ENCODE measurements around the gene SETD6. TPM values are rescaled to one million over a fixed set of nuclear protein-coding genes. Genes with fewer than 3 reads are reported as not detected.
"Not testable (repeated sequence)": the region's sequence is repeated elsewhere in the genome, so short reads cannot be mapped to it uniquely, and the experiment has no call there.

SETD6 gene
- total and polyA plus RNA-seq, 2 donors, result 8.5 to 14.5 TPM

DNA sequence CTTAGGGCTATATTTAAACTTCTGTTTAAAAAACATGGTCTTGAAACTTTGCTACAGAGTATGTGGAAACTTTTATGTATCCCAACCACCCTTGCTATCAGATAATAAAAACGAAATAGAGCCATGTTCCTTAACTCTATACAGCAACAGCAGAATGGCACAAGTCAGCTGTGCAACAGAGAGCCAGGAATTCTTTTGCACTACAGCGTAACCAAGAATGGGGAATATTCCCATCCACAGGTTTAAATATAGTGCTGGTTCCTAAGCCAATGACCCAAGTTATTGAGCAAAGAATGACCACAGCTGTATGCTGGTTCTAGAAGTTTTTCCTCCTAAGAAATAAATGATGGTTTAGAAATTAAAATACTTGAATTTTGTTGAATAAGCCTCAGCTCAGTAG, 33.1 kb downstream of the SETD6 start:
- 93% methylated on average over 2 of the region's 2 CpGs for WGBS
- no peak overlapping the region for H3K27ac ChIP-seq (ENCODE audit: low read depth in 1 of 2, low read length in 1 of 2)
- H3K36me3 ChIP-seq (ENCODE audit: control insufficient read depth in 2 of 2, insufficient read depth in 2 of 2, low read length in 1 of 2), result peaks cover 39 to 95% of the 10 kb centered on the region in 2 donors
- H3K4me1 ChIP-seq (ENCODE audit: control insufficient read depth in 2 of 2, insufficient read depth in 2 of 2, low read length in 2 of 2), result no peaks in the 10 kb centered on the region
- DNase-seq (ENCODE audit: low read depth in 6 of 9, low spot score in 9 of 9), result no peak
- no peaks in the 10 kb centered on the region for H3K27me3 ChIP-seq (ENCODE audit: control insufficient read depth in 2 of 2, insufficient read depth in 1 of 2, low read length in 1 of 2)
- H3K4me3 ChIP-seq (ENCODE audit: low read length in 2 of 2), result no peak overlapping the region
- no peaks in the 10 kb centered on the region for H3K9me3 ChIP-seq (ENCODE audit: control insufficient read depth in 2 of 2, insufficient read depth in 1 of 2, low read length in 1 of 2)

DNA sequence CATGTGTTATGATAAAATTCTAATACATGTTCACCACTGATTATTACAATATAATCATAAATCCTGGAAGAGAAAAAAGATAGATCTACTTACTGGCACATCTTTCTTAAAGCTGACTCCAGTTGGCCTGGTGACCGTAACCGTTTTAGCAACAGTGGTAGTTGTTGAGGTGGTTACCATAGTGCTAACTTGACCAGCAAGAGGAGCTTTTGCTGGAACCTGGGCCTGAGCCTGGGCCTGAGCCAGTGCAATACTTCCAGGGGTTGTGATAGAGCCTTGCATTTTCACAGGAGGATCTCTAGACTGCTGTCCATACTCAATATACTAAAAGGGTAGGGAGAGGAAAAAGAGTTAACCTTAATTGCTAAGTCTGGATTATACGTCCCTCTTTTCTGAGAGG, 36.2 kb downstream of the SETD6 start:
- H3K9me3 ChIP-seq (ENCODE audit: control insufficient read depth in 2 of 2, insufficient read depth in 1 of 2, low read length in 1 of 2), result no peaks in the 10 kb centered on the region
- H3K36me3 ChIP-seq (ENCODE audit: control insufficient read depth in 2 of 2, insufficient read depth in 2 of 2, low read length in 1 of 2), result peaks cover 31 to 95% of the 10 kb centered on the region in 2 donors
- DNase-seq (ENCODE audit: low read depth in 6 of 9, low spot score in 9 of 9), result no peak
- H3K27me3 ChIP-seq (ENCODE audit: control insufficient read depth in 2 of 2, insufficient read depth in 1 of 2, low read length in 1 of 2), result no peaks in the 10 kb centered on the region
- WGBS, result 98% methylated on average over 3 of the region's 3 CpGs
- no peaks in the 10 kb centered on the region for H3K4me1 ChIP-seq (ENCODE audit: control insufficient read depth in 2 of 2, insufficient read depth in 2 of 2, low read length in 2 of 2)
- no peak overlapping the region for H3K4me3 ChIP-seq (ENCODE audit: low read length in 2 of 2)
- no peak overlapping the region for H3K27ac ChIP-seq (ENCODE audit: low read depth in 1 of 2, low read length in 1 of 2)

GRCh38 chr16:58556678-58557077, 41.4 kb downstream of the SETD6 start:
- 94% methylated on average over 2 of the region's 2 CpGs for WGBS
- no peak overlapping the region for H3K4me3 ChIP-seq (ENCODE audit: low read length in 2 of 2)

GRCh38 chr16:58563235-58563634, 47.9 kb downstream of the SETD6 start:
- H3K36me3 ChIP-seq (ENCODE audit: control insufficient read depth in 2 of 2, insufficient read depth in 2 of 2, low read length in 1 of 2), result peaks cover 37 to 65% of the 10 kb centered on the region in 2 donors
- no peak overlapping the region for H3K4me3 ChIP-seq (ENCODE audit: low read length in 2 of 2)
- no peaks in the 10 kb centered on the region for H3K27me3 ChIP-seq (ENCODE audit: control insufficient read depth in 2 of 2, insufficient read depth in 1 of 2, low read length in 1 of 2)
- no peak for DNase-seq (ENCODE audit: low read depth in 6 of 9, low spot score in 9 of 9)
- no peaks in the 10 kb centered on the region for H3K4me1 ChIP-seq (ENCODE audit: control insufficient read depth in 2 of 2, insufficient read depth in 2 of 2, low read length in 2 of 2)
- H3K9me3 ChIP-seq (ENCODE audit: control insufficient read depth in 2 of 2, insufficient read depth in 1 of 2, low read length in 1 of 2), result no peaks in the 10 kb centered on the region
- H3K27ac ChIP-seq (ENCODE audit: low read depth in 1 of 2, low read length in 1 of 2), result no peak overlapping the region

More at GRCh38 chr16:58556678-58557077, 41.4 kb downstream of the SETD6 start:
- DNase-seq (ENCODE audit: low read depth in 6 of 9, low spot score in 9 of 9), result no peak
- Histone ChIP-seq H3K36me3 (ENCODE audit: control insufficient read depth in 2 of 2, insufficient read depth in 2 of 2, low read length in 1 of 2) (peaks cover 31 to 82% of the 10 kb centered on the region in 2 donors), H3K27me3 (ENCODE audit: control insufficient read depth in 2 of 2, insufficient read depth in 1 of 2, low read length in 1 of 2) (no peaks in the 10 kb centered on the region), H3K27ac (ENCODE audit: low read depth in 1 of 2, low read length in 1 of 2) (no peak overlapping the region), H3K9me3 (ENCODE audit: control insufficient read depth in 2 of 2, insufficient read depth in 1 of 2, low read length in 1 of 2) (no peaks in the 10 kb centered on the region), H3K4me1 (ENCODE audit: control insufficient read depth in 2 of 2, insufficient read depth in 2 of 2, low read length in 2 of 2) (no peaks in the 10 kb centered on the region)

DNA sequence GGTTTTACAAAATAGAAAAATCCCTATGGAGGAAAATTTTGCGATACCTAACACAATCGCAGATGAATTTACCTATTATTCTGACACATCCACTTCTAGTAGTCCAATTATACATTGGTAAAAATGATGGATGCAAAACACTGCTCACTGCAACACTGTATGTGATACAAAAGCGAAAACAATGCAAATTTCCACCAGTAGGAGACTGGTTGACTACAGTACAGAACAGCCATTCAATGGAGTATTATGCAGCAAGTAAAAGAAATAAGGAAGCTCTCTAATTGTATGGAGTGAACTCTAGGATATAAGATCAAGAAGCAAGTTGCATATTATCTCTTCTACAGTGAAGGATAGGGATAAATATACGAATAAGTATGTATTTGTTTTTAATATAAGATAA, 48.5 kb downstream of the SETD6 start:
- WGBS, result over 99% methylated on average over 4 of the region's 4 CpGs
- H3K27ac ChIP-seq (ENCODE audit: low read depth in 1 of 2, low read length in 1 of 2), result no peak overlapping the region
- no peaks in the 10 kb centered on the region for H3K27me3 ChIP-seq (ENCODE audit: control insufficient read depth in 2 of 2, insufficient read depth in 1 of 2, low read length in 1 of 2)
- no peaks in the 10 kb centered on the region for H3K4me1 ChIP-seq (ENCODE audit: control insufficient read depth in 2 of 2, insufficient read depth in 2 of 2, low read length in 2 of 2)
- no peak overlapping the region for H3K4me3 ChIP-seq (ENCODE audit: low read length in 2 of 2)
- H3K9me3 ChIP-seq (ENCODE audit: control insufficient read depth in 2 of 2, insufficient read depth in 1 of 2, low read length in 1 of 2), result no peaks in the 10 kb centered on the region
- DNase-seq (ENCODE audit: low read depth in 6 of 9, low spot score in 9 of 9), result no peak
- peaks cover 37 to 63% of the 10 kb centered on the region in 2 donors for H3K36me3 ChIP-seq (ENCODE audit: control insufficient read depth in 2 of 2, insufficient read depth in 2 of 2, low read length in 1 of 2)

GRCh38 chr16:58565697-58566096, 50.4 kb downstream of the SETD6 start:
- not testable (repeated sequence) for H3K27me3 ChIP-seq (ENCODE audit: control insufficient read depth in 2 of 2, insufficient read depth in 1 of 2, low read length in 1 of 2); DNase-seq (ENCODE audit: low read depth in 6 of 9, low spot score in 9 of 9); H3K9me3 ChIP-seq (ENCODE audit: control insufficient read depth in 2 of 2, insufficient read depth in 1 of 2, low read length in 1 of 2); H3K4me1 ChIP-seq (ENCODE audit: control insufficient read depth in 2 of 2, insufficient read depth in 2 of 2, low read length in 2 of 2); H3K4me3 ChIP-seq (ENCODE audit: low read length in 2 of 2); H3K27ac ChIP-seq (ENCODE audit: low read depth in 1 of 2, low read length in 1 of 2)
- WGBS, result 97% methylated on average over 4 of the region's 4 CpGs
- H3K36me3 ChIP-seq (ENCODE audit: control insufficient read depth in 2 of 2, insufficient read depth in 2 of 2, low read length in 1 of 2), result peaks cover 30 to 62% of the 10 kb centered on the region in 2 donors

Other genes starting within 250 kb of the SETD6 start
- not detected for gene PRSS54, start 220.5 kb upstream of the SETD6 start, total RNA-seq
- gene PRSS54, start 220.5 kb upstream of the SETD6 start, polyA plus RNA-seq, result not detected
- 11.1 TPM for gene GINS3, start 123.0 kb upstream of the SETD6 start, total RNA-seq
- 8.1 TPM for gene GINS3, start 123.0 kb upstream of the SETD6 start, polyA plus RNA-seq
- 3.0 TPM for gene NDRG4, start 15.4 kb upstream of the SETD6 start, total RNA-seq
- 15.7 TPM for gene NDRG4, start 15.4 kb upstream of the SETD6 start, polyA plus RNA-seq
- 132 TPM for gene CNOT1, start 114.3 kb downstream of the SETD6 start, total RNA-seq
- gene CNOT1, start 114.3 kb downstream of the SETD6 start, polyA plus RNA-seq, result 74.6 TPM
- 3.7 TPM for gene SLC38A7, start 169.3 kb downstream of the SETD6 start, total RNA-seq
- gene SLC38A7, start 169.3 kb downstream of the SETD6 start, polyA plus RNA-seq, result 8.6 TPM
- 32.5 TPM for gene GOT2, start 218.8 kb downstream of the SETD6 start, total RNA-seq
- 38.6 TPM for gene GOT2, start 218.8 kb downstream of the SETD6 start, polyA plus RNA-seq

All from thymus (tissue), 11 donors.